Stimulated activated CD8-positive, alpha-beta memory T cell treated with anti-CD3 and anti-CD28 coated beads, Interleukin-2, amount 100 ng/mL, for 1 hour (primary cell): Measurements from ENCODE around the gene DPM1.
"Not testable (repeated sequence)": the region's sequence is repeated elsewhere in the genome, so short reads cannot be mapped to it uniquely, and the experiment has no call there.

Experiments
- DNase-seq, 2 donors: peaks; one replicate each; pipeline ENCODE4 v3.0.0-alpha.2; 2020; ENCODE audit warnings: low read depth in 2 of 2

The DPM1 gene

GRCh38 chr20:50980071-50980681, 21.8 kb upstream of the DPM1 start:
- no peak for DNase-seq

DNA sequence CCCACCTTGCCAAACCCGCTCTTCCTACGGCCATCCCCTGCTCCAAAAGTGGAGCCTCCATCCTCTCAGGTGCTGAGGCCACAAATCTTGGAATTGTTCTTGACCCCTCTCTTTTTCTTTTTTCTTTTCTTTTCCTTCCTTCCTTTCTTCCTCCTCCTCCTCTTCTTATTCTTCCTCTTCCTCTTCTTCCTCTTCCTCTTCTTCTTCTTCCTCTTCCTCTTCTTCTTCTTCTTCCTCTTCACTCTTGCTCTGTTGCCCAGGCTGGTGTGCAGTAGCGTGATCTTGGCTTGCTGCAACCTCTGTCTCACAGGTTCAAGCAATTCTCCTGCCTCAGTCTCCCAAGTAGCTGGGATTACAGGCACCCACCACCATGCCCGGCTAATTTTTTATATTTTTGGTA, 20.2 kb upstream of the DPM1 start:
- not testable (repeated sequence) for DNase-seq

GRCh38 chr20:50977066-50978021, 19.0 kb upstream of the DPM1 start:
- no peak for DNase-seq

GRCh38 chr20:50975701-50976330, 17.5 kb upstream of the DPM1 start:
- no peak for DNase-seq

DNA sequence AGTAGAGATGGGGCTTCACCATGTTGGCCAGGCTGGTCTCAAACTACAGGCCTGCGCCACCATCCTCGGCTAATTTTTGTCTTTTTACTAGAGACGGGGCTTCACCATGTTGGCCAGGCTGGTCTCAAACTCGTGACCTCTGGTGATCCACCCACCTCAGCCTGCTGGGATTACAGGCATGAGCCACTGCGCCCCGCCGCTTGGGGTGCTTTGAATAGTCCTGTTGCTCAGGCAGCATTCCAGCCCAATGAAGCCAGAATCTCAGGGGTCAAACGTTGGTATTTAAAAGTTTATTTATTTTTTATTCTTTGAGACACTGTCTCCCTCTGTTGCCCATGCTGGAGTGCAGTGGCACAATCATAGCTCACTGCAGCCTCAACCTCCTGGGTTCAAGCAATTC, 11.6 kb upstream of the DPM1 start:
- DNase-seq = no peak

GRCh38 chr20:50969435-50969834, 11.1 kb upstream of the DPM1 start:
- no peak for DNase-seq

DNA sequence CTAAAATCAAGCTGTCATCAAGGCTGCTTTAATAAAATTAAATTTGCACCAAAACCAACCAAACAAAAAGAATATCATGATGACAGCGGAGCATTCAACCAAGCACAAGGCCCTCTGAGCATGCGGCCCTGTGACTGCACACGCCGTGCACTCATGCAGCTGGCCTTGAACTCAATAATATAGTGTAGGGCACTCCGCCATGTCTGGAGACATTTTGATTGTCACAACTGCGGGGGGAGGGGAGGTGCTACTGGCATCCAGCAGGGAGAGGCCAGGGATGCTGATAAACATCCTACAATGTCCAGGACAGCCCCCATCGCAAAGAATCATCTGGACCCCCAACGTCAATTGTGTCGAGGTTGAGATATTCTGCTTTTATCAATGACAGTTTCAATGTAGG, 10.0 kb upstream of the DPM1 start:
- no peak for DNase-seq

DNA sequence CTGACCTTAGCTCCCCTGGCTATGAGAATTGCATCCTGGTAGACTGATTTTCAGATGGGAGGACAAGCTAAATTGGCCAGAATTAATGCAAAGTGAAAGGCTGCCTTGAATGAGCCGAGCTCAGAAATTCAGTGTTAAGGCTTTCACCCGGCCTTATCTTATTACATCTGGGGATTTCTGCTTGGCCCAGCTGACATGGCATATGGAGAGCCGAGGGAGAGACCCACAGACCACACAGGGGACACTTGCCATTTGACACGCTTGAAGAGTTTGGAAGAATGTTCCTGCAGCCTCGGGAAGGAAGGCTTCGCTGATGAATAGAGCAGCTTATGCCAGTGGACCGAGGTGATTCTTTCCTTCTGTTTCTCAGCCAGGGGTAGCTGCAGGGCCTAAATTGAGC, 9.3 kb upstream of the DPM1 start:
- no peak for DNase-seq

GRCh38 chr20:50959543-50960126, 1.3 kb upstream of the DPM1 start:
- no peak for DNase-seq

DNA sequence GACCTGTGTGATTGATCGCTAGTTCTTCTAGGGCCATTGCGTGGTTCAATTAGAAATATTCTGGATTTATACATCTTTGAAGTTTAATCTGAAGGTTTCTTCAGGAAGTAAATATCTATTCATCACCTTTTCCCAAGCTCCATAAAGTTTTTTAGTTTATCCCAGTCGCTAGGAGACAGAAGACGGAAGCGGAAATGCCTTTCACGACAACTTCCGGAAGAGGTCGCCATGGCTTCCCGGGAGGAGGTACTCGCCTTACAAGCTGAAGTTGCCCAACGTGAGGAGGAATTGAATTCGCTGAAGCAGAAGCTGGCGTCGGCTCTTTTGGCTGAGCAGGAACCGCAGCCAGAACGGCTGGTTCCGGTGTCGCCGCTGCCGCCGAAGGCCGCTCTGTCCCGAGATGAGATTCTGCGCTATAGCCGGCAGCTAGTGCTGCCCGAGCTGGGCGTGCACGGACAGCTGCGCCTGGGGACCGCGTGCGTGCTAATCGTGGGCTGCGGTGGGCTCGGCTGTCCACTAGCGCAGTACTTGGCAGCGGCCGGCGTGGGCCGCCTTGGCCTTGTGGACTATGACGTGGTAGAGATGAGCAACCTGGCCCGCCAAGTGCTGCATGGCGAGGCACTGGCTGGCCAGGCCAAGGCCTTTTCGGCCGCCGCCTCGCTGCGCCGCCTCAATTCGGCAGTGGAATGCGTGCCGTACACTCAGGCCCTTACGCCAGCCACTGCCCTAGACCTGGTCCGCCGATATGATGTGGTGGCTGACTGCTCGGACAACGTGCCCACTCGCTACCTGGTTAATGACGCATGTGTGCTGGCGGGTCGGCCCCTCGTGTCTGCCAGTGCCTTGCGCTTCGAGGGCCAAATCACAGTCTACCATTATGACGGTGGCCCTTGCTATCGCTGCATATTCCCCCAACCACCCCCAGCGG, 547 bp upstream of the DPM1 start, which contains the start of gene MOCS3:
Gene MOCS3 (plus strand): TSS at position 204 of the 928 bp plus-strand sequence. CDS start 25 bp downstream, at position 229.
- DNase-seq = peak; percentile 62 to 63

DNA sequence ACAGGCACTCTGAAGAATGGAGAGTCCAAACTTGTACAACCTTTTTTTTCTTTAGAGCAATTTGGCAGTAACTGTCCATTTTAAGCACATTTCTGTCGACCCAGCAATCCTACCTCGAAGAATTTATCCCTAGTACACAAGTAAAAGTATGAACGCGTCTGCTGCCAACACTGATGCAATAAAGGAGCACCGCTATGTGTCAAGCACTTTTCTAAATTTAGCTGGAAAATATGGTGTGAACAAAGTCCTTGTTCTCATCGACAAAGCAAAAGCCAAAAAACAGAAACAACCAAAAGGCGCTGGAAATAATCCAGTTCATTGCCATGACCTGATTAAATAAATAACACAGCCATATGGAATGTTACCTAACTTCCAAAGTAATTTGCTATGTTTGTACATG, 1.1 kb downstream of the DPM1 start:
- DNase-seq = no peak

GRCh38 chr20:50953821-50954220, 4.5 kb downstream of the DPM1 start:
- no peak for DNase-seq

DNA sequence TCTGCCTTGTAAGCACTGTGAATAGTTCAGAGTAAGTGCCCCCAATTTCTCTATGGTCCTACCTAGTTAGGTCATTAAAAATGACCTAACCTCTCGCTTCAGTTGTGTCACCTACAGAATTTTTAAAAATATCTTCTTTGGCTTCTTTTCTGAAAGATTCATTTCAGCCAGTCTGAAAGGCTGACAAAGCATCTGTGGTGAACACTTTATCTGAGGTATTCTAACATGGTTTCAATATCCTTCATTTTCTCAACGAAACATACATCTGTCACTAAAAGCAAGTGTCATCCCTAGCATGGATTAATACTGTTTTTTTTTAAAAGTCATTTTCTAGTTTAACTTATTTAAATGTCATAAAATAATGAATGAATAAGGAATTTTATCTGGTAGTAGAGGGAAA, 5.1 kb downstream of the DPM1 start:
- no peak for DNase-seq

GRCh38 chr20:50948132-50948785, 10.1 kb downstream of the DPM1 start:
- DNase-seq = no peak

DNA sequence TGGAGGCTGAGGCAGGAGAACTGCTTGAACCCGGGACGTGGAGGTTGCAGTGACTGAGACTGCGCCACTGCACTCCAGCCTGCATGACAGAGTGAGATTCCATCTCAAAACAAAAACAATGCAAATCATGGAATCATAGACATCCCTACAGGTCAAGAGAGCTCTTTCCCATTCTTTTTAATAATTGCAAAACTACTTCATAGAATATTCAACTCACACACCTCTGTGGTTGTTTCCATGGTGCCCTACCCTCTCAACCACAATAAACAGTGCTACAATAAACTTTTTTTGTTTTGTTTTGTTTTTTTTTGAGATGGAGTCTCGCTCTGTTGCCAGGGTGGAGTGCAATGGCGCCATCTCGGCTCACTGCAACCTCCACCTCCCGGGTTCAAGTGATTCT, 15.3 kb downstream of the DPM1 start:
- DNase-seq = no peak

DNA sequence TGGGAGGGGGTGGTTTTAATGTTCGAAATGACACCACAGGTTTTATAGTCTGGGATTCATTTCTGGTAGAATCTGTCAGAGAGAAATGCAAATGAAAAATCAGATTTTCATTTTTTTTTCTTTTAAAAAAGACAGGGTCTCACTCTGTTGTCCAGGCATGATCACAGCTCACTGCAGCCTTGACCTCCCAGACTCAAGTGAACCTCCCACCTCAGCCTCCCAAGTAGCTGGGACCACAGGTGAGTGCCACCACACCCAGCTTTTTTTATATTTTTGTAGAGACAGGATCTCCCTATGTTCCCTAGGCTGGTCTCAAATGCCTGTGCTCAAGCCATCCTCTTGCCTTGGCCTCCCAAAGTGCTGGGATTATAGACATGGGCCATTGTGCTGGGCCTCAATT, 24.7 kb downstream of the DPM1 start:
- no peak for DNase-seq

- no peak for DNase-seq
These were observed 25.5 kb downstream of the DPM1 start for GRCh38 chr20:50932691-50933280.

DNA sequence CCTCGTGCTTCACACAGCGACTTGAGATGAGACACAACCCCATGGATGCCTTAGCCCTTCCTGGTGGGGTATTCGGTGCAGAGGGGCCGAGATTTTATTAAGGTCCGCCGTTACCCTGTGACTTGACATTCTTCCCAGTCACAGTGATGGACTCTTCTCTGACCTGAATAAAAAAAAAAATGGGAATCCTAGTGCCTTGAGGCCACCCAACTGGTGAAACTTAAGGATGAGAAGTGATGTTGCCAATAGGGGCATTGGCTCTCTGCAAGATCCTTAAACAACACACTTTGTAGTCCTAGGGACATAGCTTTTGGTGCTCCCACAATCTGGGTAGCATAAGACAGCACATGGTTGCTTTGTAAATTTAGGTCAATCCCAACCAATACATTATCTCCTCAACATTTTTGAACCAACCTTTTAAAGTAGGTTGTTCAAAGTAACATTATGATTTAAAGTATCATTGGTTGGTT, 26.3 kb downstream of the DPM1 start:
- no peak for DNase-seq

- DNase-seq = peak; percentile 69 to 77
These were observed 26.9 kb downstream of the DPM1 start, which contains the start of gene ADNP for GRCh38 chr20:50931306-50932015. Gene ADNP, minus strand, starts transcription at chr20:50931437. Its CDS starts 27,441 bp downstream, at chr20:50903996.
